Testis (tissue), 3 donors: ENCODE results near the gene IL17RD. TPM values are rescaled to one million over a fixed set of nuclear protein-coding genes. Genes with fewer than 3 reads are reported as not detected.

Experiments used
- polyA plus RNA-seq: library from polyadenylated mRNA; stranded (reverse); fragments of 350-450 nt; fragmentation: Illumina TruSeq; extraction: RNeasy Lipid Tissue Mini Kit (QIAGEN cat#74804); gene quantifications from one replicate; pipeline ENCODE4 v1.2.3, GENCODE V29; 2014; ENCODE audit warnings: low read depth, low replicate concordance; ENCODE audit not compliant: insufficient read depth
- total RNA-seq, 2 donors: library from RNA; depleted of rRNA; stranded (reverse); fragments of >200 nt; gene quantifications; one replicate each; pipeline ENCODE4 v1.2.3, GENCODE V29; 2016

IL17RD gene
- total and polyA plus RNA-seq, 3 donors from 2014 or later = 25.0 to 29.9 (median 27.9) TPM

Other genes starting within 250 kb of the IL17RD start
- 10 to 100 TPM in 1 of 2 donors, 1 to 10 TPM in 1; 4.3 to 10.2 TPM for gene SPATA12, start 104.7 kb downstream of the IL17RD start, total RNA-seq
- 32.0 TPM for gene SPATA12, start 104.7 kb downstream of the IL17RD start, polyA plus RNA-seq
- gene HESX1, start 34.6 kb upstream of the IL17RD start, total RNA-seq = 1 to 10 TPM; 7.9 to 9.1 TPM
- 6.4 TPM for gene HESX1, start 34.6 kb upstream of the IL17RD start, polyA plus RNA-seq
- gene APPL1, start 62.4 kb upstream of the IL17RD start, total RNA-seq = 10 to 100 TPM; 47.4 to 48.5 TPM
- 26.6 TPM for gene APPL1, start 62.4 kb upstream of the IL17RD start, polyA plus RNA-seq
- 1 to 10 TPM in 1 of 2 donors, under 1 TPM in 1; 0.06 to 1.2 TPM for gene ASB14, start 127.3 kb upstream of the IL17RD start, total RNA-seq
- not detected for gene ASB14, start 127.3 kb upstream of the IL17RD start, polyA plus RNA-seq